Heart left ventricle (tissue), 16 donors: ENCODE results near the gene TOLLIP. TPM values are rescaled to one million over a fixed set of nuclear protein-coding genes. Genes with fewer than 3 reads are reported as not detected.
A peak's percentile ranks its signal among the peaks of the same experiment; 100 is the strongest.

Experiments used
- ATAC-seq, 4 donors: fragments of 200-7000 bp; cut with Tn5 transposase; one replicate each; pipeline ENCODE4 v1.9.1; 2020 to 2022; ENCODE audit warnings: moderate library complexity in 4 of 4, mild to moderate bottlenecking in 3 of 4, moderate number of reproducible peaks in 1 of 4
- DNase-seq, 5 donors: peaks; one replicate each; pipeline ENCODE4 v3.0.0-alpha.2; 2020
- H3K27ac ChIP-seq, 12 donors: fragments of 200-600 bp; sonication (generic) in 4 of 12; one replicate each; pipeline versions ENCODE4 v1.5.0 to v1.8.0; 2016 to 2022; ENCODE audit warnings: mild to moderate bottlenecking in 2 of 12
- H3K27me3 ChIP-seq, 9 donors: fragments of 200-600 bp; sonication (generic) in 2 of 9; one replicate each; pipeline versions ENCODE4 v1.5.1 to v1.8.0; 2016 to 2022; ENCODE audit warnings: mild to moderate bottlenecking in 3 of 9
- H3K36me3 ChIP-seq, 9 donors: fragments of 200-600 bp; sonication (generic) in 2 of 9; one replicate each; pipeline versions ENCODE4 v1.5.0 to v1.8.0; 2018 to 2022; ENCODE audit warnings: mild to moderate bottlenecking in 2 of 9
- H3K4me1 ChIP-seq, 12 donors: fragments of 200-600 bp; sonication (generic) in 4 of 12; one replicate each; pipeline versions ENCODE4 v1.5.0 to v1.8.0; 2016 to 2022; ENCODE audit warnings: mild to moderate bottlenecking in 3 of 12
- H3K4me3 ChIP-seq, 12 donors: fragments of 200-600 bp; sonication (generic) in 4 of 12; one replicate each; pipeline versions ENCODE4 v1.5.0 to v1.8.0; 2017 to 2022; ENCODE audit warnings: mild to moderate bottlenecking in 9 of 12, moderate library complexity in 4 of 12
- H3K9me3 ChIP-seq, 12 donors: fragments of 200-600 bp; sonication (generic) in 4 of 12; one replicate each; pipeline versions ENCODE4 v1.5.0 to v1.8.0; 2016 to 2022; ENCODE audit warnings: mild to moderate bottlenecking in 1 of 12
- POLR2A ChIP-seq, 2 donors: fragments of 450-650 bp; IDR thresholded peaks; one replicate each; pipeline ENCODE4 v1.6.1; 2017; ENCODE audit warnings: antibody characterized with exemption in 2 of 2, mild to moderate bottlenecking in 2 of 2, moderate library complexity in 2 of 2
- WGBS, 4 donors: extraction: QIAGEN DNeasy Blood & Tissue Kit in 2 of 4; methylation state at CpG; one replicate each; pipeline versions ENCODE4 v1.1.5 to v1.1.7; 2013 to 2018; 5-methylcytosine and 5-hydroxymethylcytosine counted together
- intact Hi-C, 10 donors: fragments of 100-400 bp; cut with DNase I; formaldehyde crosslinking; loops; one replicate each; pipeline versions ENCODE4 v1.11.1 to v1.14.2; 2022
- polyA plus RNA-seq, 2 donors: library from polyadenylated mRNA; stranded (reverse); fragments of 200-250 nt; gene quantifications; one replicate each; pipeline ENCODE4 v1.2.3, GENCODE V29; 2013
- total RNA-seq, 9 donors: library from RNA; depleted of rRNA in 2 of 9; stranded (reverse); fragments of >200 nt in 2 of 9; fragmentation: NEBNext Ultra II Directional in 3 of 9; extraction: Animal tissue kit (Norgen Biotek cat#: 25700) in 3 of 9; gene quantifications; one replicate each; pipeline versions ENCODE4 v1.1.0 to v1.2.4, GENCODE V29; 2016 to 2023
- TF ChIP-seq, protein P1 (sequence below), 12 donors: fragments of 200-600 bp; sonication (generic) in 4 of 12; IDR thresholded peaks; one replicate each; pipeline versions ENCODE4 v1.5.0 to v1.8.0; 2018 to 2022; ENCODE audit warnings: antibody characterized with exemption in 12 of 12, mild to moderate bottlenecking in 5 of 12
- donor health status: ischemic (EF 13 %, LVEDD 7.1; RV severe dilation, severe dysfunction).
- donor health status: healthy with polysubstance abuse.
- donor health status: DM: no; HTN: yes; CAD: no.
- donor health status: DM: no; HTN: no; CAD: no.
- donor health status: ischemic (EF 25% LVEDD 6.9; RV normal size, moderate dysfunction).
- donor health status: ischemic (EF 25% LVEDD 5.7; RV mildly dilated, moderate dysfunction).
- donor health status: healthy.
- donor health status: DM: yes; HTN: yes; CAD: no.
- donor health status: ischemic (EF 35%, LVEDD 5.7; RV mildly dilated, moderate dysfunction).
- donor health status: nonischemic (EF 11% LVEDD 7.7; RV severe dilation, severe dysfunction).
- donor health status: DM: yes; HTN: yes; CAD: no.
- donor health status: PGD.
- donor health status: ischemic (EF 29% LVEDD 5.4; RV normal size, mild dysfunction).
- donor health status: nonischemic (EF 23%, LVEDD 6.1; RV moderate dilation, normal function).

The TOLLIP gene
- total and polyA plus RNA-seq, 11 donors = 27.4 to 57.2 (median 44.9) TPM

GRCh38 chr11:1333860-1334259 lies 24.4 kb upstream of the TOLLIP start:
- H3K36me3 ChIP-seq = no peaks in the 10 kb centered on the region
- ATAC-seq = no peak
- H3K4me1 ChIP-seq = peaks cover 4 to 25% (median 12%) of the 10 kb centered on the region in 12 donors
- H3K27me3 ChIP-seq = no peaks in the 10 kb centered on the region
- TF ChIP-seq POLR2A (IDR thresholded peaks at IDR 0.05) = no peak
- TF ChIP-seq, protein P1, sequence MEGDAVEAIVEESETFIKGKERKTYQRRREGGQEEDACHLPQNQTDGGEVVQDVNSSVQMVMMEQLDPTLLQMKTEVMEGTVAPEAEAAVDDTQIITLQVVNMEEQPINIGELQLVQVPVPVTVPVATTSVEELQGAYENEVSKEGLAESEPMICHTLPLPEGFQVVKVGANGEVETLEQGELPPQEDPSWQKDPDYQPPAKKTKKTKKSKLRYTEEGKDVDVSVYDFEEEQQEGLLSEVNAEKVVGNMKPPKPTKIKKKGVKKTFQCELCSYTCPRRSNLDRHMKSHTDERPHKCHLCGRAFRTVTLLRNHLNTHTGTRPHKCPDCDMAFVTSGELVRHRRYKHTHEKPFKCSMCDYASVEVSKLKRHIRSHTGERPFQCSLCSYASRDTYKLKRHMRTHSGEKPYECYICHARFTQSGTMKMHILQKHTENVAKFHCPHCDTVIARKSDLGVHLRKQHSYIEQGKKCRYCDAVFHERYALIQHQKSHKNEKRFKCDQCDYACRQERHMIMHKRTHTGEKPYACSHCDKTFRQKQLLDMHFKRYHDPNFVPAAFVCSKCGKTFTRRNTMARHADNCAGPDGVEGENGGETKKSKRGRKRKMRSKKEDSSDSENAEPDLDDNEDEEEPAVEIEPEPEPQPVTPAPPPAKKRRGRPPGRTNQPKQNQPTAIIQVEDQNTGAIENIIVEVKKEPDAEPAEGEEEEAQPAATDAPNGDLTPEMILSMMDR (IDR thresholded peaks at IDR 0.05) = no peak
- 92 to 96% (median 94%) methylated on average over 9 to 10 of the region's 10 CpGs for WGBS, 4 donors
- peaks cover 0 to 4% (median 1%) of the 10 kb centered on the region in 12 donors for H3K9me3 ChIP-seq
- DNase-seq = no peak
- intact Hi-C loops = no loop called here
- no peak overlapping the region for H3K4me3 ChIP-seq
- H3K27ac ChIP-seq = no peak overlapping the region

DNA sequence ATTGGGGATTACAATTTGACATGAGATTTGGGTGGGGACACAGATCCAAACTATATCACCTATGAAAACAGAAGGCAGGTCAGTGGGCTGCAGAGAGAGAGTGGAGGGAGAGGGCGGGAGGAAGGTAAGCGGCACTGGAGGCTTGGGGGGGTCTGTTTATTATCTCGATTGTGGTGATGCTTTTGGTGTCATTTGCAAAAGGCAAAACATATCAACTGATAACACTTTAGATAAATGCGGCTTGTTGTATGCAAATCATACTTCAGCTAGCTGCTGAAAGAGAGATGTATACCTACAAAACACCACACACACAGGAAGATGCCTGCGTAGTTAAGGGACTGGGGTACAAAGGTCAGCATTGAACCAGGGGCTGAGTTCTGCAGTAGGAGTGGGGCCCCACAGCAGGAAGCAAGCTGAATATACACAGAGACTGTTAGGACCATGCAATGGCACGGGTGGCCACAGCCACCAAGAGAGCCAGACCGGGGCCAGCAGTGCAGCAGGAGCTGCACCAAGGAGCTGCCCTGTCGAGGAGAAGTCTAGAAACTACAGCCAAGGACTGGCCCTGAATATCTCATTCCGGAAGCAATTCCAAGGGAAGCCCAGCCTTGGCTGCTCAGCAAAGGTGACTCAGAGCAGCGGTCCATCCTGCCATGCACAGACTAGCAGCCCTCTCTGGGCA lies 23.8 kb upstream of the TOLLIP start:
- Histone ChIP-seq H3K27ac (no peak overlapping the region), H3K27me3 (no peaks in the 10 kb centered on the region), H3K4me3 (no peak overlapping the region), H3K36me3 (no peaks in the 10 kb centered on the region), H3K9me3 (peaks cover 0 to 10% (median 6%) of the 10 kb centered on the region in 12 donors), H3K4me1 (peaks cover 4 to 25% (median 12%) of the 10 kb centered on the region in 12 donors)
- 77 to 87% (median 85%) methylated on average over 10 of the region's 10 CpGs for WGBS, 4 donors
- no peak for DNase-seq
- TF ChIP-seq, protein P1 (IDR thresholded peaks at IDR 0.05) = no peak
- TF ChIP-seq POLR2A (IDR thresholded peaks at IDR 0.05) = no peak
- no peak for ATAC-seq
- intact Hi-C loops = no loop called here

GRCh38 chr11:1330473-1330872 lies 21.0 kb upstream of the TOLLIP start:
- Histone ChIP-seq H3K4me3 (no peak overlapping the region), H3K36me3 (no peaks in the 10 kb centered on the region), H3K27me3 (no peaks in the 10 kb centered on the region), H3K4me1 (peaks cover 0 to 6% (median 4%) of the 10 kb centered on the region in 12 donors), H3K9me3 (peaks cover 0 to 22% (median 10%) of the 10 kb centered on the region in 12 donors), H3K27ac (no peak overlapping the region)
- WGBS, 4 donors = 84 to 86% (median 86%) methylated on average over 6 of the region's 6 CpGs
- DNase-seq (no peak), ATAC-seq (no peak)
- TF ChIP-seq POLR2A (IDR thresholded peaks at IDR 0.05) = no peak
- TF ChIP-seq, protein P1 (IDR thresholded peaks at IDR 0.05) = no peak
- intact Hi-C loops = no loop called here

GRCh38 chr11:1327064-1327460 lies 17.6 kb upstream of the TOLLIP start:
- H3K4me3 ChIP-seq = no peak overlapping the region
- no peaks in the 10 kb centered on the region for H3K36me3 ChIP-seq
- 69 to 85% (median 75%) methylated on average over 4 of the region's 4 CpGs for WGBS, 4 donors
- peak overlapping the region in 1 of 12 donors; percentile 35 for H3K27ac ChIP-seq
- intact Hi-C loops = loop anchor here in 1 of 10 donors (10.0 kb wide), 1 partner anchor 468 kb away; no protein-coding TSS in a partner anchor
- peaks cover 0 to 22% (median 10%) of the 10 kb centered on the region in 12 donors for H3K9me3 ChIP-seq
- TF ChIP-seq, protein P1 (IDR thresholded peaks at IDR 0.05) = no peak
- no peak for TF ChIP-seq POLR2A (IDR thresholded peaks at IDR 0.05)
- H3K4me1 ChIP-seq = peaks cover 0 to 9% (median 0%) of the 10 kb centered on the region in 12 donors
- DNase-seq (no peak), ATAC-seq (no peak)
- H3K27me3 ChIP-seq = peaks cover 0 to 5% (median 0%) of the 10 kb centered on the region in 9 donors
